K562 (cell line): ENCODE data around the gene MEST. TPM values are rescaled to one million over a fixed set of nuclear protein-coding genes. Genes with fewer than 3 reads are reported as not detected.

Experiments
- ATAC-seq: fragments of 200-7000 bp; cut with Tn5 transposase; 3 replicates; pipeline ENCODE4 v1.9.1; 2020; ENCODE audit warnings: moderate library complexity
- BruUV-seq: library from RNA; stranded (reverse); fragments of 400-500 nt; replicated peaks from 2 replicates; lab custom pipeline; 2021; lab: Mats Ljungman, UMichigan
- CTCF ChIA-PET: fragments of 300-600 bp; formaldehyde crosslinking; extraction: SDS; loops from one replicate; lab custom pipeline; 2021; ENCODE audit warnings: low intra/inter-chr PET ratio; lab: Yijun Ruan, JAX
- POLR2A ChIA-PET: fragments of 300-600, 350-650 bp; sonication (Branson Sonifier 250); formaldehyde crosslinking; extraction: SDS; loops from one replicate; lab custom pipeline; 2021; ENCODE audit warnings: antibody characterized with exemption, inconsistent platforms; lab: Yijun Ruan, JAX
- DNase-seq, 4 experiments: peaks; one replicate each; pipeline versions ENCODE4 v3.0.0 to v3.0.0-alpha.2; 2011 to 2018; ENCODE audit warnings: low spot score in 3 of 4, mixed read lengths in 3 of 4; ENCODE audit errors: extremely low read depth in 1 of 4
- FAIRE-seq: peaks from 2 replicates; lab custom pipeline; 2011; peaks lifted over from hg19 to GRCh38; lab: Jason Lieb, UNC
- H2AFZ ChIP-seq: 2 replicates; pipeline ENCODE4 v1.6.0; 2011; ENCODE audit warnings: low read depth, low read length, control low read depth, inconsistent platforms
- H3K27ac ChIP-seq: fragments of 200-600 bp; 3 replicates; pipeline ENCODE4 v1.8.0; 2011; ENCODE audit warnings: low read depth, mild to moderate bottlenecking, control low read depth, inconsistent platforms, low read length, moderate library complexity, mixed read lengths; ENCODE audit errors: extremely low read depth
- H3K27me3 ChIP-seq, 2 experiments: fragments of 300-600 bp in 1 of 2; 2 replicates in 1 of 2; 3 replicates in 1 of 2; pipeline versions ENCODE4 v1.6.0 to v1.8.0; 2011; ENCODE audit warnings: inconsistent platforms in 2 of 2, low read length in 2 of 2, mild to moderate bottlenecking in 1 of 2, mixed read lengths in 1 of 2, moderate library complexity in 1 of 2; ENCODE audit not compliant: control insufficient read depth in 2 of 2, insufficient read depth in 2 of 2
- H3K36me3 ChIP-seq: fragments of 300-600 bp; 3 replicates; pipeline ENCODE4 v1.8.0; 2011; ENCODE audit warnings: mild to moderate bottlenecking, low read length, inconsistent platforms; ENCODE audit not compliant: control insufficient read depth, insufficient read depth
- H3K4me1 ChIP-seq, 2 experiments: fragments of 200-600 bp in 1 of 2; replicated peaks in 1 of 2; 2 replicates in 1 of 2; 3 replicates in 1 of 2; pipeline versions ENCODE4 v1.5.1 to v1.8.0; 2011; ENCODE audit warnings: inconsistent platforms in 2 of 2, low read length in 2 of 2, mild to moderate bottlenecking in 1 of 2, mixed read lengths in 1 of 2, moderate library complexity in 1 of 2; ENCODE audit not compliant: control insufficient read depth in 2 of 2, insufficient read depth in 2 of 2
- H3K4me2 ChIP-seq: 2 replicates; pipeline ENCODE4 v1.6.1; 2011; ENCODE audit warnings: low read length, control low read depth, inconsistent platforms, mixed read lengths; ENCODE audit not compliant: insufficient read depth
- H3K4me3 ChIP-seq: fragments of 200-600 bp; sonication (generic), shearing (Covaris generic); 2 replicates; pipeline ENCODE4 v1.5.1; 2016; ENCODE audit warnings: control low read depth, inconsistent platforms
- H3K79me2 ChIP-seq: fragments of 200-600 bp; 3 replicates; pipeline ENCODE4 v1.8.0; 2011; ENCODE audit warnings: low read length, inconsistent platforms; ENCODE audit not compliant: control insufficient read depth, insufficient read depth
- H3K9ac ChIP-seq, 2 experiments: 2 replicates each; pipeline versions ENCODE4 v1.6.0 to v1.6.1; 2011; ENCODE audit warnings: low read depth in 2 of 2, low read length in 2 of 2, control low read depth in 1 of 2, inconsistent platforms in 1 of 2, mild to moderate bottlenecking in 1 of 2, mixed read lengths in 1 of 2; ENCODE audit not compliant: insufficient read depth in 1 of 2
- H3K9me1 ChIP-seq: one replicate; pipeline ENCODE4 v1.6.0; 2011; ENCODE audit warnings: inconsistent platforms, mild to moderate bottlenecking, low read length, moderate library complexity; ENCODE audit not compliant: control insufficient read depth, insufficient read depth
- H3K9me3 ChIP-seq: replicated peaks from 2 replicates; pipeline ENCODE4 v1.5.1; 2011; ENCODE audit warnings: low read depth, low read length, inconsistent platforms; ENCODE audit not compliant: control insufficient read depth, insufficient read depth
- H4K20me1 ChIP-seq: replicated peaks from 2 replicates; pipeline ENCODE4 v1.6.1; 2011; ENCODE audit warnings: low read length, inconsistent platforms, mixed read lengths; ENCODE audit not compliant: control insufficient read depth, insufficient read depth
- KAT2B ChIP-seq: IDR thresholded peaks from one replicate; pipeline ENCODE4 v1.6.1; 2012; ENCODE audit warnings: low read depth, mild to moderate bottlenecking, control low read depth, inconsistent platforms, low read length, moderate library complexity
- KAT7 ChIP-seq: sonication (generic); formaldehyde crosslinking; IDR thresholded peaks from 2 replicates; pipeline ENCODE4 v1.8.0; 2022; ENCODE audit warnings: missing genetic modification reagents, mild to moderate bottlenecking, borderline replicate concordance
- MCM7 ChIP-seq, 2 experiments: fragments of 450-650 bp; IDR thresholded peaks; 2 replicates each; pipeline ENCODE4 v1.6.1; 2016 to 2018
- NR3C1 ChIP-seq: sonication (generic); formaldehyde crosslinking; IDR thresholded peaks from 2 replicates; pipeline ENCODE4 v1.8.1; 2022; ENCODE audit warnings: missing genetic modification reagents
- SAFB2 ChIP-seq: fragments of 200-400 bp; formaldehyde crosslinking; IDR thresholded peaks from 2 replicates; pipeline ENCODE4 v1.6.1; 2018; ENCODE audit warnings: borderline replicate concordance, low read length, low read depth, moderate library complexity; ENCODE audit not compliant: severe bottlenecking
- SP2 ChIP-seq: IDR thresholded peaks from 2 replicates; pipeline ENCODE4 v1.6.1; 2011; ENCODE audit warnings: mild to moderate bottlenecking, low read depth, low read length, moderate library complexity; ENCODE audit not compliant: poor library complexity, severe bottlenecking; ENCODE audit errors: extremely low read depth
- TEAD2 ChIP-seq: fragments of 450-650 bp; IDR thresholded peaks from 2 replicates; pipeline ENCODE4 v1.6.1; 2016; ENCODE audit warnings: missing genetic modification characterization, control low read depth, missing compliant biosample characterization
- TFAM ChIP-seq: fragments of 250-450 bp; sonication (Bioruptor Pico); conservative IDR thresholded peaks from 2 replicates; pipeline ENCODE4 v1.5.0; 2021; ENCODE audit warnings: mild to moderate bottlenecking, moderate library complexity
- TGIF2 ChIP-seq: sonication (generic); formaldehyde crosslinking; IDR thresholded peaks from 2 replicates; pipeline ENCODE4 v1.8.1; 2022; ENCODE audit warnings: mild to moderate bottlenecking, missing genetic modification reagents, moderate library complexity
- TOE1 ChIP-seq, 2 experiments: fragments of 450-650 bp in 1 of 2; sonication (generic) in 1 of 2; formaldehyde crosslinking in 1 of 2; IDR thresholded peaks; 2 replicates each; pipeline versions ENCODE4 v1.7.1 to v1.8.0; 2016 to 2022; ENCODE audit warnings: borderline replicate concordance in 2 of 2, mild to moderate bottlenecking in 2 of 2, antibody characterized with exemption in 1 of 2, inconsistent platforms in 1 of 2, low read depth in 1 of 2, missing genetic modification reagents in 1 of 2, moderate library complexity in 1 of 2
- ZBTB1 ChIP-seq: sonication (generic); formaldehyde crosslinking; IDR thresholded peaks from 2 replicates; pipeline ENCODE4 v1.8.1; 2023; ENCODE audit warnings: missing genetic modification reagents, low read depth, mild to moderate bottlenecking, borderline replicate concordance
- ZBTB8A ChIP-seq: fragments of 450-650 bp; IDR thresholded peaks from 2 replicates; pipeline ENCODE4 v1.6.1; 2018; ENCODE audit warnings: mild to moderate bottlenecking, moderate library complexity; ENCODE audit not compliant: partially characterized antibody
- ZNF165 ChIP-seq: fragments of 250-450 bp; sonication (Bioruptor Pico); IDR thresholded peaks from 2 replicates; pipeline ENCODE4 v1.4.0; 2020; ENCODE audit warnings: borderline replicate concordance
- ZNF311 ChIP-seq: fragments of 250-450 bp; sonication (Bioruptor Pico); IDR thresholded peaks from 2 replicates; pipeline ENCODE4 v1.4.0; 2020; ENCODE audit warnings: mild to moderate bottlenecking, moderate library complexity
- WGBS: fragments of 100-300 bp; shearing (Covaris generic); methylation state at CpG from one replicate; pipeline ENCODE4 v1.1.6; 2016; ENCODE audit warnings: low coverage, mixed read lengths; ENCODE audit not compliant: insufficient coverage; ENCODE audit errors: missing lambda C conversion rate; 5-methylcytosine and 5-hydroxymethylcytosine counted together
- in situ Hi-C: fragments of 300-500 bp; cut with MboI; formaldehyde crosslinking; loops from 4 replicates; pipeline ENCODE4 v1.15.0; 2018; ENCODE audit warnings: inconsistent platforms, mixed read lengths
- intact Hi-C: fragments of 100-400 bp; cut with micrococcal nuclease; formaldehyde crosslinking; loops from 2 replicates; pipeline ENCODE4 v1.14.2; 2022
- polyA plus RNA-seq, 8 experiments: library from polyadenylated mRNA; depleted of rRNA in 4 of 8; stranded (reverse) in 5 of 8; unstranded in 3 of 8; fragments of >200 nt; fragmentation: Nextera tagmentation in 2 of 8; fragmentation: Illumina TruSeq in 1 of 8; extraction: Ambion mirVana in 2 of 8; extraction: Trizol in 1 of 8; gene quantifications; 2 replicates each; pipeline versions ENCODE4 v1.2.1 to v1.2.3, GENCODE V29; 2011 to 2014; ENCODE audit warnings: inconsistent platforms in 1 of 8, missing spikeins in 1 of 8
- total RNA-seq, 7 experiments: library from RNA; depleted of rRNA in 6 of 7; stranded (reverse); fragments of >200 nt in 6 of 7; fragmentation: Illumina TruSeq in 2 of 7; extraction: Trizol in 2 of 7; gene quantifications; 2 replicates each; pipeline versions ENCODE4 v1.2.1 to v1.2.3, GENCODE V29; 2011 to 2021; ENCODE audit warnings: low replicate concordance in 1 of 7
- TF ChIP-seq, protein P1 (sequence below): fragments of 250-450 bp; sonication (Bioruptor Pico); IDR thresholded peaks from 2 replicates; pipeline ENCODE4 v1.4.0; 2020
- TF ChIP-seq, protein P2 (sequence below), 2 experiments: fragments of 450-650 bp in 1 of 2; sonication (generic) in 1 of 2; formaldehyde crosslinking in 1 of 2; IDR thresholded peaks in 1 of 2; conservative IDR thresholded peaks in 1 of 2; 2 replicates each; pipeline versions ENCODE4 v1.6.1 to v1.8.1; 2016 to 2023; ENCODE audit warnings: mild to moderate bottlenecking in 2 of 2, moderate library complexity in 2 of 2, inconsistent platforms in 1 of 2, missing genetic modification reagents in 1 of 2

Gene MEST
- total and polyA plus RNA-seq, 9 of the 15 experiments (the other 6 are each of a cell fraction or from before 2014, with no cell fraction given): 0.04 to 0.74 (median 0.36) TPM; not detected in 1

DNA sequence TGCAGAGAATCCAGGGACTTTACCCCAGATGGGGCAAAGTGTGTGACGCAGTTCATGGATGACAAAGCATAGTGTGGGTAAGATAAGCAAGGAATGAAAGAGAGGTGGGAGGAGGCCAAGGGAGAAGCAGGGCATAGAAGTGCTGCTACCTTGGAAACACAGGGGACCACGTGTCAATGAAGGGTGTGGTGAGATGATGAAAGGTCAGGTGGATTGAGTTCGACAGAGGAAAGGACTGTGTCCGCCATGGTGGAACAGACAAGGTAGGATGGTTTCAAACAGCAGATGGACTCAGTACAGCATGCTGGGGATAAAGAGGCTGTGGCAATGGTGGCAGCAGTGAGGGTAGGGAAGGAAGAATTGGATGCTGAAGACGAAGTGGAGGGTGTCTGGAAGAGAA is 32.7 kb downstream of the MEST start:
- no peaks in the 10 kb centered on the region for H3K79me2 ChIP-seq
- ATAC-seq (peak; percentile 72), DNase-seq (peak; percentile 12 to 36 (median 30)), FAIRE-seq (no peak)
- peaks cover 0 to 4% of the 10 kb centered on the region in 2 experiments; a peak in 2 of 5 replicates for H3K4me1 ChIP-seq
- BruUV-seq: no TSS peak
- WGBS: 20% methylated on average over 5 of the region's 5 CpGs
- POLR2A ChIA-PET: no interaction called here
- H3K36me3 ChIP-seq: no peaks in the 10 kb centered on the region; the same call in 2 of the 3 replicates
- H2AFZ ChIP-seq: no peak overlapping the region
- H3K27me3 ChIP-seq: no peaks in the 10 kb centered on the region
- intact Hi-C loops: no loop called here
- H3K9me3 ChIP-seq: no peaks in the 10 kb centered on the region
- peak overlapping the region; percentile 32; the same call in 1 of the 2 replicates for H3K4me2 ChIP-seq
- CTCF ChIA-PET: no interaction called here
- no peak overlapping the region for H3K4me3 ChIP-seq
- H4K20me1 ChIP-seq: no peaks in the 10 kb centered on the region; the same call in 1 of the 2 replicates
- no peaks in the 10 kb centered on the region for H3K9me1 ChIP-seq
- no peak overlapping the region for H3K9ac ChIP-seq
- in situ Hi-C loops: no loop called here
- no peak overlapping the region for H3K27ac ChIP-seq
- no peak for TF ChIP-seq TGIF2 (CRISPR knock-in tag)
- TF ChIP-seq, protein P1, sequence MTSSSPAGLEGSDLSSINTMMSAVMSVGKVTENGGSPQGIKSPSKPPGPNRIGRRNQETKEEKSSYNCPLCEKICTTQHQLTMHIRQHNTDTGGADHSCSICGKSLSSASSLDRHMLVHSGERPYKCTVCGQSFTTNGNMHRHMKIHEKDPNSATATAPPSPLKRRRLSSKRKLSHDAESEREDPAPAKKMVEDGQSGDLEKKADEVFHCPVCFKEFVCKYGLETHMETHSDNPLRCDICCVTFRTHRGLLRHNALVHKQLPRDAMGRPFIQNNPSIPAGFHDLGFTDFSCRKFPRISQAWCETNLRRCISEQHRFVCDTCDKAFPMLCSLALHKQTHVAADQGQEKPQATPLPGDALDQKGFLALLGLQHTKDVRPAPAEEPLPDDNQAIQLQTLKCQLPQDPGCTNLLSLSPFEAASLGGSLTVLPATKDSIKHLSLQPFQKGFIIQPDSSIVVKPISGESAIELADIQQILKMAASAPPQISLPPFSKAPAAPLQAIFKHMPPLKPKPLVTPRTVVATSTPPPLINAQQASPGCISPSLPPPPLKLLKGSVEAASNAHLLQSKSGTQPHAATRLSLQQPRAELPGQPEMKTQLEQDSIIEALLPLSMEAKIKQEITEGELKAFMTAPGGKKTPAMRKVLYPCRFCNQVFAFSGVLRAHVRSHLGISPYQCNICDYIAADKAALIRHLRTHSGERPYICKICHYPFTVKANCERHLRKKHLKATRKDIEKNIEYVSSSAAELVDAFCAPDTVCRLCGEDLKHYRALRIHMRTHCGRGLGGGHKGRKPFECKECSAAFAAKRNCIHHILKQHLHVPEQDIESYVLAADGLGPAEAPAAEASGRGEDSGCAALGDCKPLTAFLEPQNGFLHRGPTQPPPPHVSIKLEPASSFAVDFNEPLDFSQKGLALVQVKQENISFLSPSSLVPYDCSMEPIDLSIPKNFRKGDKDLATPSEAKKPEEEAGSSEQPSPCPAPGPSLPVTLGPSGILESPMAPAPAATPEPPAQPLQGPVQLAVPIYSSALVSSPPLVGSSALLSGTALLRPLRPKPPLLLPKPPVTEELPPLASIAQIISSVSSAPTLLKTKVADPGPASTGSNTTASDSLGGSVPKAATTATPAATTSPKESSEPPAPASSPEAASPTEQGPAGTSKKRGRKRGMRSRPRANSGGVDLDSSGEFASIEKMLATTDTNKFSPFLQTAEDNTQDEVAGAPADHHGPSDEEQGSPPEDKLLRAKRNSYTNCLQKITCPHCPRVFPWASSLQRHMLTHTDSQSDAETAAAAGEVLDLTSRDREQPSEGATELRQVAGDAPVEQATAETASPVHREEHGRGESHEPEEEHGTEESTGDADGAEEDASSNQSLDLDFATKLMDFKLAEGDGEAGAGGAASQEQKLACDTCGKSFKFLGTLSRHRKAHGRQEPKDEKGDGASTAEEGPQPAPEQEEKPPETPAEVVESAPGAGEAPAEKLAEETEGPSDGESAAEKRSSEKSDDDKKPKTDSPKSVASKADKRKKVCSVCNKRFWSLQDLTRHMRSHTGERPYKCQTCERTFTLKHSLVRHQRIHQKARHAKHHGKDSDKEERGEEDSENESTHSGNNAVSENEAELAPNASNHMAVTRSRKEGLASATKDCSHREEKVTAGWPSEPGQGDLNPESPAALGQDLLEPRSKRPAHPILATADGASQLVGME (CRISPR knock-in tag): no peak
- TF ChIP-seq ZBTB1: no peak
- no peak for TF ChIP-seq SAFB2
- TF ChIP-seq TEAD2 (tag): no peak
- no peak for TF ChIP-seq ZNF311
- no peak for TF ChIP-seq NR3C1 (CRISPR knock-in tag)
- no peak for TF ChIP-seq ZNF165 (CRISPR knock-in tag)
- TF ChIP-seq TOE1 (IDR thresholded peaks at IDR 0.05; ENCODE audit: borderline replicate concordance): no peak
- no peak for TF ChIP-seq TOE1 (CRISPR knock-in tag; IDR thresholded peaks at IDR 0.05; ENCODE audit: borderline replicate concordance, low read depth)
- no peak for TF ChIP-seq TFAM (CRISPR knock-in tag)
- TF ChIP-seq MCM7 (IDR thresholded peaks at IDR 0.05): no peak
- TF ChIP-seq, protein P2, sequence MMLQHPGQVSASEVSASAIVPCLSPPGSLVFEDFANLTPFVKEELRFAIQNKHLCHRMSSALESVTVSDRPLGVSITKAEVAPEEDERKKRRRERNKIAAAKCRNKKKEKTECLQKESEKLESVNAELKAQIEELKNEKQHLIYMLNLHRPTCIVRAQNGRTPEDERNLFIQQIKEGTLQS (IDR thresholded peaks at IDR 0.05): 0 out of 2 replicates have a peak, but pooled peaks have one; percentile 32
- TF ChIP-seq, protein P2 (CRISPR knock-in tag; conservative IDR thresholded peaks at IDR 0.05): no peak
- TF ChIP-seq KAT7: no peak
- no peak for TF ChIP-seq SP2
- TF ChIP-seq KAT2B: no peak
- no peak for TF ChIP-seq ZBTB8A
